HUES64 (cell line): ENCODE results near the gene PRR35.
"Not testable (repeated sequence)": the region's sequence is repeated elsewhere in the genome, so short reads cannot be mapped to it uniquely, and the experiment has no call there.

Source experiments
- H3K27ac ChIP-seq: 2 replicates; pipeline ENCODE4 v1.7.0; 2013; ENCODE audit warnings: low read depth, low read length, inconsistent platforms
- H3K27me3 ChIP-seq: 2 replicates; pipeline ENCODE4 v1.6.1; 2013; ENCODE audit warnings: mild to moderate bottlenecking, low read length; ENCODE audit not compliant: insufficient read depth
- H3K36me3 ChIP-seq: 2 replicates; pipeline ENCODE4 v1.6.1; 2013; ENCODE audit warnings: mild to moderate bottlenecking, low read length; ENCODE audit not compliant: insufficient read depth
- H3K4me1 ChIP-seq: 2 replicates; pipeline ENCODE4 v1.6.1; 2013; ENCODE audit warnings: mild to moderate bottlenecking, low read length, moderate library complexity; ENCODE audit not compliant: insufficient read depth
- H3K4me3 ChIP-seq: 2 replicates; pipeline ENCODE4 v1.5.1; 2013; ENCODE audit warnings: mild to moderate bottlenecking, low read length, moderate library complexity
- H3K9ac ChIP-seq: 2 replicates; pipeline ENCODE4 v1.6.1; 2013; ENCODE audit warnings: mild to moderate bottlenecking, low read depth, low read length
- H3K9me3 ChIP-seq: 2 replicates; pipeline ENCODE4 v1.6.1; 2013; ENCODE audit warnings: low read depth, low read length; ENCODE audit not compliant: insufficient read depth
- whole genome bisulfite sequencing: fragments of 150-250, 120-280 bp; methylation state at CpG from one replicate; pipeline ENCODE4 v1.1.7; 2013; ENCODE audit warnings: missing lambda C conversion rate; 5-methylcytosine and 5-hydroxymethylcytosine counted together

Gene PRR35

GRCh38 chr16:593406-593805 is 33.2 kb downstream of the PRR35 start:
- H3K27ac ChIP-seq: no peak overlapping the region
- 0 out of 2 replicates have a peak, but pooled peaks cover 2% of the 10 kb centered on the region for H3K36me3 ChIP-seq
- H3K4me1 ChIP-seq: no peaks in the 10 kb centered on the region
- H3K9ac ChIP-seq: no peak overlapping the region
- peaks cover 7% of the 10 kb centered on the region for H3K27me3 ChIP-seq
- no peaks in the 10 kb centered on the region for H3K9me3 ChIP-seq
- no peak overlapping the region for H3K4me3 ChIP-seq
- WGBS: 95% methylated on average over 9 of the region's 9 CpGs

- H3K4me3 ChIP-seq: no peak overlapping the region
- no peak overlapping the region for H3K9ac ChIP-seq
- no peak overlapping the region for H3K27ac ChIP-seq
- no peaks in the 10 kb centered on the region for H3K9me3 ChIP-seq
- H3K27me3 ChIP-seq: peaks cover 7% of the 10 kb centered on the region
- H3K4me1 ChIP-seq: no peaks in the 10 kb centered on the region
- 0 out of 2 replicates have a peak, but pooled peaks cover 2% of the 10 kb centered on the region for H3K36me3 ChIP-seq
- WGBS: 89% methylated on average over 16 of the region's 16 CpGs
These were observed 33.6 kb downstream of the PRR35 start for GRCh38 chr16:593807-594206.

GRCh38 chr16:595094-595528 is 34.9 kb downstream of the PRR35 start:
- Histone ChIP-seq H3K27me3 (peaks cover 7% of the 10 kb centered on the region), H3K4me1 (no peaks in the 10 kb centered on the region), H3K9ac (no peak overlapping the region; the same call in 1 of the 2 replicates), H3K4me3 (no peak overlapping the region), H3K36me3 (peaks cover 7% of the 10 kb centered on the region; the same call in 1 of the 2 replicates), H3K27ac (no peak overlapping the region), H3K9me3 (peaks cover 3% of the 10 kb centered on the region; the same call in 1 of the 2 replicates)
- 94% methylated on average over 18 of the region's 18 CpGs for WGBS

GRCh38 chr16:595942-596735 is 35.9 kb downstream of the PRR35 start:
- Histone ChIP-seq H3K27me3 (peaks cover 1% of the 10 kb centered on the region), H3K9me3 (peaks cover 3% of the 10 kb centered on the region; the same call in 1 of the 2 replicates), H3K27ac (no peak overlapping the region), H3K4me1 (no peaks in the 10 kb centered on the region), H3K36me3 (peaks cover 7% of the 10 kb centered on the region; the same call in 1 of the 2 replicates), H3K9ac (no peak overlapping the region), H3K4me3 (no peak overlapping the region)
- WGBS: 96% methylated on average over 34 of the region's 34 CpGs

GRCh38 chr16:596736-597060 is 36.5 kb downstream of the PRR35 start:
- H3K27me3 ChIP-seq: no peaks in the 10 kb centered on the region
- no peak overlapping the region for H3K4me3 ChIP-seq
- no peaks in the 10 kb centered on the region for H3K4me1 ChIP-seq
- no peak overlapping the region for H3K27ac ChIP-seq
- H3K9ac ChIP-seq: no peak overlapping the region
- peaks cover 3% of the 10 kb centered on the region; the same call in 1 of the 2 replicates for H3K9me3 ChIP-seq
- WGBS: 95% methylated on average over 12 of the region's 12 CpGs
- H3K36me3 ChIP-seq: peaks cover 7% of the 10 kb centered on the region; the same call in 1 of the 2 replicates

GRCh38 chr16:597655-598054 is 37.5 kb downstream of the PRR35 start:
- H3K36me3 ChIP-seq, H3K4me3 ChIP-seq, H3K9me3 ChIP-seq, H3K27ac ChIP-seq, H3K9ac ChIP-seq, H3K4me1 ChIP-seq, H3K27me3 ChIP-seq: not testable (repeated sequence)
- 97% methylated on average over 7 of the region's 7 CpGs for WGBS

GRCh38 chr16:598823-599739 is 38.9 kb downstream of the PRR35 start:
- Histone ChIP-seq H3K36me3 (peaks cover 5% of the 10 kb centered on the region; the same call in 1 of the 2 replicates), H3K9ac (no peak overlapping the region), H3K27ac (no peak overlapping the region), H3K4me3 (no peak overlapping the region), H3K27me3 (no peaks in the 10 kb centered on the region), H3K4me1 (no peaks in the 10 kb centered on the region), H3K9me3 (peaks cover 3% of the 10 kb centered on the region; the same call in 1 of the 2 replicates)
- WGBS: 97% methylated on average over 38 of the region's 43 CpGs

- Histone ChIP-seq H3K27ac (no peak overlapping the region), H3K27me3 (no peaks in the 10 kb centered on the region), H3K36me3 (peaks cover 5% of the 10 kb centered on the region; the same call in 1 of the 2 replicates), H3K4me1 (no peaks in the 10 kb centered on the region), H3K4me3 (no peak overlapping the region), H3K9me3 (peaks cover 5% of the 10 kb centered on the region; the same call in 1 of the 2 replicates), H3K9ac (no peak overlapping the region)
- WGBS: 66% methylated on average over 7 of the region's 7 CpGs
These were observed 40.6 kb downstream of the PRR35 start for GRCh38 chr16:600781-601180.

GRCh38 chr16:603933-604332 is 43.7 kb downstream of the PRR35 start:
- Histone ChIP-seq H3K27ac (no peak overlapping the region), H3K9me3 (peaks cover 5% of the 10 kb centered on the region; the same call in 1 of the 2 replicates), H3K36me3 (peaks cover 5% of the 10 kb centered on the region; the same call in 1 of the 2 replicates), H3K27me3 (no peaks in the 10 kb centered on the region), H3K4me3 (no peak overlapping the region), H3K4me1 (no peaks in the 10 kb centered on the region; the same call in 1 of the 2 replicates), H3K9ac (no peak overlapping the region)
- 84% methylated on average over 3 of the region's 5 CpGs for WGBS

- no peak overlapping the region for H3K4me3 ChIP-seq
- no peak overlapping the region for H3K9ac ChIP-seq
- WGBS: 96% methylated on average over 22 of the region's 22 CpGs
- H3K27me3 ChIP-seq: no peaks in the 10 kb centered on the region
- no peaks in the 10 kb centered on the region; the same call in 1 of the 2 replicates for H3K4me1 ChIP-seq
- no peak overlapping the region for H3K27ac ChIP-seq
- 0 out of 2 replicates have a peak, but pooled peaks cover 2% of the 10 kb centered on the region for H3K9me3 ChIP-seq
- H3K36me3 ChIP-seq: no peaks in the 10 kb centered on the region
These were observed 46.6 kb downstream of the PRR35 start for GRCh38 chr16:606656-607307.
